ENCODE data around the gene TMC4. TPM values are rescaled to one million over a fixed set of nuclear protein-coding genes. Genes with fewer than 3 reads are reported as not detected.
A peak's percentile ranks its signal among the peaks of the same experiment; 100 is the strongest.

TMC4 gene
- total and polyA plus RNA-seq, 2 experiments from 2014 or later: 0.18 TPM; not detected in 1

DNA sequence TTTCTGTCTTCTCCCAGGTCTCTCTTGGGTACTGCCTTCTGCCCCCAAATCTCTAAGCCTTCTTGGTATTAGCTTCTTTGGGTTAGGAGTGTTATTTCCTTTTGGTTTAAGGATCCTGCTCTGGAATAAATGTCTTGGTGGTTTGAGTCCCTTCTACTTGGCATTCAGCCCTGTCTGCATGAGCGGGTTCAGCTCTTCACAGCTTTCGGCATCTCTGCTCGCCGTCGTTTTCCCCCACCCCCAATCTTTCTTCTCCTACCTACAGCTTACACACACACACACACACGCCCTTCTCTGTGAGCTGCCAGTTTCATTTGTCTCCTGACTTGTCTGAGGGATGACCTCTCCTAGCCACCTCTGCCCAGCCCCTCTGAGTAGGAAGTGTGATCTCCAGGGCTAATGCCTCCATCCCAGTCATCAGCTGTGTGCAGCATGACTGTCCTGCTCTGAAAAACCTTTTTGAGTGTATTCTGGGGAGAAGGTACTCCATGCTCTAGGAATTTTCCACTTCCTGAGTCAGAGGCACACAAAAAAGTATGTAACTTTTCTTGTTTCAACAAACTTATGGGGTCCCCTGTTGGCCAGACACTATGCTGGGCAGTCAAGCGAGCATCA lies 30.7 kb downstream of the TMC4 start:
- Histone ChIP-seq H3K79me2 (ENCODE audit: insufficient read depth) (peaks cover 76% of the 10 kb centered on the region), H3K36me3 (ENCODE audit: low read depth) (peaks cover 20% of the 10 kb centered on the region), H3K27ac (peak overlapping the region; percentile 40), H4K20me1 (ENCODE audit: insufficient read depth) (peaks cover 4% of the 10 kb centered on the region; the same call in 1 of the 2 replicates), H3F3A (ENCODE audit: insufficient read depth) (peaks cover 2% of the 10 kb centered on the region; the same call in 1 of the 2 replicates), H3K4me3 (no peak overlapping the region), H3K4me1 (ENCODE audit: insufficient read depth) (peaks cover 21% of the 10 kb centered on the region), H3K9ac (no peak overlapping the region), H3K27me3 (replicated peaks; ENCODE audit: insufficient read depth) (no peaks in the 10 kb centered on the region), H3K4me2 (ENCODE audit: unreplicated experiment) (no peak overlapping the region), H3K9me3 (ENCODE audit: low read depth) (no peaks in the 10 kb centered on the region), H3K9me2 (ENCODE audit: insufficient read depth) (no peaks in the 10 kb centered on the region), H2AFZ (no peak overlapping the region)
- 59 to 67% methylated on average over 7 of the region's 7 CpGs for WGBS, 2 experiments (ENCODE audit: low coverage in 1 of 2, low lambda C conversion rate in 2 of 2, missing lambda C conversion rate in 2 of 2)
- in situ Hi-C loops (cut with MboI): no loop called here
- DNase-seq: peak; percentile 58
- no peak for TF ChIP-seq EZH2phosphoT487 (IDR thresholded peaks at IDR 0.05; ENCODE audit: insufficient read depth, low read depth)
- no peak for TF ChIP-seq EZH2 (IDR thresholded peaks at IDR 0.05; ENCODE audit: insufficient read depth, poor library complexity, severe bottlenecking)

DNA sequence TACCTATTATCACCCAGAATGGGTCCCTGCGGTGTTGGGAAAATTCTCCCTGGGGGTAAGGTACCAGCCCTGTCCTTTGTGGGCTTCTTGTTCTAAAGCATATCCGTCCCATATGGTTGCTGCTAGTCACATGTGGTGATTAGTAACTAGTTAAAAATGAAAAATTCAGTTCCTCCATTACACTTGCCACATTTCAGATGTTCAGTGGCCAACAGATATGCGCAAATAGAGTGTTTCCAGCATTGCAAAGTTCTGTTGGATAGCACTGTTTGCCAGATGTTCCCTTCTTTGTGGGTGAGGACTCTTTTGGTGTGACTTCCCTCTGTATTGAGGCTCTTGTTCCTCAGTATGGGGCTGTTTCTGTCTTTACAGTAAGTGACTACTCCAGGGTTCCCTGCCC lies 31.6 kb downstream of the TMC4 start:
- no peaks in the 10 kb centered on the region for H3K9me2 ChIP-seq (ENCODE audit: insufficient read depth)
- in situ Hi-C loops (cut with MboI): no loop called here
- no peaks in the 10 kb centered on the region for H3K27me3 ChIP-seq (replicated peaks; ENCODE audit: insufficient read depth)
- peak; percentile 56 for DNase-seq
- no peak overlapping the region; the same call in 1 of the 2 replicates for H3K9ac ChIP-seq
- peaks cover 21% of the 10 kb centered on the region for H3K4me1 ChIP-seq (ENCODE audit: insufficient read depth)
- H2AFZ ChIP-seq: no peak overlapping the region
- H3K27ac ChIP-seq: peak overlapping the region; percentile 40
- peaks cover 76% of the 10 kb centered on the region for H3K79me2 ChIP-seq (ENCODE audit: insufficient read depth)
- peak overlapping the region; percentile 5 for H3K4me2 ChIP-seq (ENCODE audit: unreplicated experiment)
- TF ChIP-seq EZH2 (IDR thresholded peaks at IDR 0.05; ENCODE audit: insufficient read depth, poor library complexity, severe bottlenecking) (no peak), EZH2phosphoT487 (IDR thresholded peaks at IDR 0.05; ENCODE audit: insufficient read depth, low read depth) (no peak)
- H3K4me3 ChIP-seq: no peak overlapping the region
- peaks cover 7% of the 10 kb centered on the region; the same call in 1 of the 2 replicates for H3F3A ChIP-seq (ENCODE audit: insufficient read depth)
- peaks cover 20% of the 10 kb centered on the region for H3K36me3 ChIP-seq (ENCODE audit: low read depth)
- H4K20me1 ChIP-seq (ENCODE audit: insufficient read depth): peaks cover 4% of the 10 kb centered on the region; the same call in 1 of the 2 replicates
- WGBS, 2 experiments (ENCODE audit: low coverage in 1 of 2, low lambda C conversion rate in 2 of 2, missing lambda C conversion rate in 2 of 2): 32 to 40% methylated on average over 3 of the region's 3 CpGs
- H3K9me3 ChIP-seq (ENCODE audit: low read depth): no peaks in the 10 kb centered on the region

DNA sequence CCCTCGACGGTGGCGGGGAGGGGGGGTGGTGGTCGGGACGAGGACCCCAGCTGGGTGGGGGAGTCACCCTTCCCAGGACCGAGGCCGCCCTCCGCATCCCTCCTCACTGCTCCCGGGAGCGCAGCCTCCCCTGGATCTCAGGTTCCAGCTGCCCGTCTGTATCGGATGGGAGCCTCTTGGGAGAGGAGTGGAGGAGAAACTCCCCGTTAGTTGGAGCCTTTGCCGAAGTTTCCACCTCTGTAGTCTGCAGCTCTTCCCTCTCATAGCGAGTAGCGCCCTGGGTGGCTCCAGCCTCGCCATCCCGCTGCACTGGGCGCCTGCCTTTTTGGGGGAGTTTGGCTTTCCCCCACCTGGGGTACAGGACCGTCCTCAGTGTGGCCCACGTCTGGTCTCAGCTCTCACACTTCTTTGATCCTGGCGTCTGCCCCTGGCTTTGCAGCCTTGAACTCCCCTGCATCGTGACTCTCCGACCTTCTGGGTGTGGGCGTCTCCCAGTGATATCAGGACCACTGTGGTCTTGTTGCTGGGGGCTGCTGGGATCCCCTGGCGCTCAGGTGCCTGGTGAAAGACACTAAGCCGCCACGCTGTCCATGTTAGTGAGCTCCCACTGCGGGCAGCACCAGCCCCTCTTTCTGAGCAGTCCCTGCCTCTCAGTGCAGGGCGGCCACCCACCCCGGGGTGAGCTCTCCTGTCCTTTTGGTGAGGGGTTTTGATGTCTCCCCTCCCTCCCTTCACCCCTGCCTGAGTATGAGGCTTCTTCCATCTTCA lies 34.3 kb downstream of the TMC4 start:
- Histone ChIP-seq H3F3A (ENCODE audit: insufficient read depth) (peaks cover 13% of the 10 kb centered on the region; the same call in 1 of the 2 replicates), H3K9me2 (ENCODE audit: insufficient read depth) (no peaks in the 10 kb centered on the region), H3K79me2 (ENCODE audit: insufficient read depth) (peaks cover 61% of the 10 kb centered on the region), H3K4me2 (ENCODE audit: unreplicated experiment) (peak overlapping the region; percentile 84), H3K4me1 (ENCODE audit: insufficient read depth) (peaks cover 26% of the 10 kb centered on the region), H2AFZ (no peak overlapping the region), H3K36me3 (ENCODE audit: low read depth) (peaks cover 12% of the 10 kb centered on the region; the same call in 1 of the 2 replicates), H4K20me1 (ENCODE audit: insufficient read depth) (peaks cover 4% of the 10 kb centered on the region; the same call in 1 of the 2 replicates), H3K9ac (peak overlapping the region; percentile 98), H3K4me3 (peak overlapping the region; percentile 78), H3K9me3 (ENCODE audit: low read depth) (no peaks in the 10 kb centered on the region), H3K27ac (0 out of 2 replicates have a peak overlapping the region, but pooled peaks have one; percentile 6), H3K27me3 (replicated peaks; ENCODE audit: insufficient read depth) (no peaks in the 10 kb centered on the region)
- TF ChIP-seq EZH2phosphoT487 (IDR thresholded peaks at IDR 0.05; ENCODE audit: insufficient read depth, low read depth) (no peak), EZH2 (IDR thresholded peaks at IDR 0.05; ENCODE audit: insufficient read depth, poor library complexity, severe bottlenecking) (no peak)
- peak; percentile 53 for DNase-seq
- in situ Hi-C loops (cut with MboI): no loop called here
- 14 to 18% methylated on average over 22 to 31 of the region's 31 CpGs for WGBS, 2 experiments (ENCODE audit: low coverage in 1 of 2, low lambda C conversion rate in 2 of 2, missing lambda C conversion rate in 2 of 2)

DNA sequence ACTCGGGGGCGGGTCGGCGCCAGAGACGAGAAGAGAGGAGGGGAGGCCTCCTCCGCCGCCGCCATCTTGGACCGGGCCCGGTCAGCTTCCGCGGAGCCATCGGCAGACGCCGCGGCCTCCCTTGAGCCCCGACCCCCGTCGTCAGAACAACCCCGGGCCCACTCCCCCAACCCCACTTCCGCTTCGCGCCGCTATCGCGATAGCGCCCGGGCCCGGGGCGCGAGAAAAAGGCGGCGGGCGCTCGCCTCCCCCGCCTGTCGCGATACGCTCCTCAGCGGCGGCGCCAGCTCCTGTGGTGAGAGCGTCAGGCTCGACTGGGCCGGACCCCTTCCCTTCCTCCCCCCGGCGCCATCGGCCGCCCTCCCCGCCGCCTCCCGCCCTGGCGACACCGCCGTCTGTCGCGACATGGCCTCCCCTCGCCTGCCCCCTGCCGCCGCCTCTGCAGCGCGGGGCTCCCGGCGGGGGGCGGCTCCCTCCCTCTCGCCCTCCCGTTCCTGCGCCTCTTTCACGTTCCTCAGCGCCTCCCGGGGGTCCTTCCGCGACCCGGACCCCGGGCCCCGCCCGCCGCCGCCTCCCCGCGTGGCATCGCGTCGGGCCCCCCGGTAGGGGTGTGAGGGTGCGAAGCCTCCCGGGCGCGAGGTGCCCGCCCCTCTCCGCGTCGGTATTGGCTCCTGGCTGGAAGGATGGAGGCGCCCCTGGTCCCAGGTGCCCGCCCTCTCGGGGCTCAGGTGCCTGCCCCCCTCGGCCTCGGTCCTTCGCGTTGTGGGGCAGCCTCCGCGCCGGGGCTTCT lies 35.1 kb downstream of the TMC4 start, which contains the start of gene CNOT3:
Gene CNOT3 (plus strand): TSS at position 64 of the 790 bp plus-strand sequence. CDS start 5,217 bp downstream, outside the sequence.
- H3K36me3 ChIP-seq (ENCODE audit: low read depth): 0 out of 2 replicates have a peak, but pooled peaks cover 4% of the 10 kb centered on the region
- peak within 1 kb of the TSS; percentile 89 for H2AFZ ChIP-seq
- H3K9me2 ChIP-seq (ENCODE audit: insufficient read depth): no peaks in the 10 kb centered on the region
- H3K9me3 ChIP-seq (ENCODE audit: low read depth): no peaks in the 10 kb centered on the region
- peaks cover 53% of the 10 kb centered on the region for H3K79me2 ChIP-seq (ENCODE audit: insufficient read depth)
- TF ChIP-seq EZH2phosphoT487 (IDR thresholded peaks at IDR 0.05; ENCODE audit: insufficient read depth, low read depth) (no peak), EZH2 (IDR thresholded peaks at IDR 0.05; ENCODE audit: insufficient read depth, poor library complexity, severe bottlenecking) (no peak)
- peak; percentile 49 for DNase-seq
- H4K20me1 ChIP-seq (ENCODE audit: insufficient read depth): peaks cover 4% of the 10 kb centered on the region; the same call in 1 of the 2 replicates
- peak within 1 kb of the TSS; percentile 78 for H3K4me3 ChIP-seq
- H3F3A ChIP-seq (ENCODE audit: insufficient read depth): peaks cover 13% of the 10 kb centered on the region; the same call in 1 of the 2 replicates
- H3K9ac ChIP-seq: peak within 1 kb of the TSS; percentile 98
- peak within 1 kb of the TSS; percentile 84 for H3K4me2 ChIP-seq (ENCODE audit: unreplicated experiment)
- peak within 1 kb of the TSS; percentile 77 for H3K27ac ChIP-seq
- in situ Hi-C loops (cut with MboI): no loop called here
- H3K27me3 ChIP-seq (replicated peaks; ENCODE audit: insufficient read depth): no peaks in the 10 kb centered on the region
- H3K4me1 ChIP-seq (ENCODE audit: insufficient read depth): peaks cover 26% of the 10 kb centered on the region
- 2 to 3% methylated on average over 51 to 93 of the region's 103 CpGs for WGBS, 2 experiments (ENCODE audit: low coverage in 1 of 2, low lambda C conversion rate in 2 of 2, missing lambda C conversion rate in 2 of 2)
